Endodermal cell (in vitro differentiated cells): Measurements from ENCODE around the gene SMPD3. TPM values are rescaled to one million over a fixed set of nuclear protein-coding genes. Genes with fewer than 3 reads are reported as not detected.
A peak's percentile ranks its signal among the peaks of the same experiment; 100 is the strongest.

Experiments
- DNase-seq: peaks from one replicate; pipeline ENCODE4 v3.0.0-alpha.2; 2017
- H3K27ac ChIP-seq: 2 replicates; pipeline ENCODE4 v1.5.1; 2013; ENCODE audit warnings: mild to moderate bottlenecking, low read depth, low read length, moderate library complexity
- H3K27me3 ChIP-seq: 2 replicates; pipeline ENCODE4 v1.6.1; 2013; ENCODE audit warnings: mild to moderate bottlenecking, low read length, moderate library complexity; ENCODE audit not compliant: insufficient read depth, control insufficient read depth, poor library complexity, severe bottlenecking
- H3K36me3 ChIP-seq: 2 replicates; pipeline ENCODE4 v1.7.0; 2013; ENCODE audit warnings: mild to moderate bottlenecking, low read length, moderate library complexity; ENCODE audit not compliant: control insufficient read depth, insufficient read depth
- H3K4me1 ChIP-seq: one replicate; pipeline ENCODE4 v1.7.0; 2013; ENCODE audit warnings: low read length; ENCODE audit not compliant: control insufficient read depth, insufficient read depth
- H3K4me3 ChIP-seq: 2 replicates; pipeline ENCODE4 v1.5.1; 2013; ENCODE audit warnings: mild to moderate bottlenecking, low read length, moderate library complexity
- H3K9ac ChIP-seq: 2 replicates; pipeline ENCODE4 v1.6.1; 2013; ENCODE audit warnings: mild to moderate bottlenecking, low read length, moderate library complexity; ENCODE audit not compliant: poor library complexity, severe bottlenecking; ENCODE audit errors: extremely low read depth
- H3K9me3 ChIP-seq: 2 replicates; pipeline ENCODE4 v1.6.1; 2013; ENCODE audit warnings: mild to moderate bottlenecking, low read length, moderate library complexity; ENCODE audit not compliant: control insufficient read depth
- H3K27ac Mint-ChIP-seq: 2 replicates; pipeline ENCODE4 v1.8.0; 2020; ENCODE audit warnings: mixed read lengths
- H3K27me3 Mint-ChIP-seq: 2 replicates; pipeline ENCODE4 v1.8.0; 2021; ENCODE audit warnings: mild to moderate bottlenecking, mixed read lengths; ENCODE audit not compliant: insufficient read depth
- H3K36me3 Mint-ChIP-seq: 2 replicates; pipeline ENCODE4 v1.8.0; 2020; ENCODE audit warnings: low read depth, mixed read lengths
- H3K4me1 Mint-ChIP-seq: 2 replicates; pipeline ENCODE4 v1.8.0; 2020; ENCODE audit warnings: mixed read lengths
- H3K4me3 Mint-ChIP-seq: 2 replicates; pipeline ENCODE4 v1.8.0; 2020; ENCODE audit warnings: mild to moderate bottlenecking, moderate library complexity, mixed read lengths
- H3K9me3 Mint-ChIP-seq: 2 replicates; pipeline ENCODE4 v1.8.0; 2020; ENCODE audit warnings: mild to moderate bottlenecking, mixed read lengths
- CTCF ChIP-seq: fragments of 200-600 bp; sonication (generic); conservative IDR thresholded peaks from 2 replicates; pipeline ENCODE4 v1.5.0; 2021; ENCODE audit warnings: antibody characterized with exemption, mild to moderate bottlenecking
- WGBS, 2 experiments: methylation state at CpG; one replicate each; pipeline versions ENCODE4 v1.1.5 to v1.1.7; 2013; ENCODE audit warnings: missing lambda C conversion rate in 2 of 2, mixed read lengths in 1 of 2; ENCODE audit not compliant: insufficient coverage in 1 of 2, insufficient read length in 1 of 2; 5-methylcytosine and 5-hydroxymethylcytosine counted together
- total RNA-seq, 2 donors: library from RNA; stranded (reverse); fragmentation: NEBNext Ultra II Directional in 1 of 2; extraction: Animal tissue kit (Norgen Biotek cat#: 25700) in 1 of 2; gene quantifications; 2 replicates in 1 of 2; 3 replicates in 1 of 2; pipeline ENCODE4 v1.2.1, GENCODE V29; 2021

The SMPD3 gene
- total RNA-seq, 2 donors from 2014 or later = 0.07 TPM; not detected in 1

GRCh38 chr16:68375801-68376536 lies 72.3 kb downstream of the SMPD3 start:
- Histone ChIP-seq H3K27ac (no peak overlapping the region), H3K9ac (no peak overlapping the region), H3K36me3 (no peaks in the 10 kb centered on the region), H3K9me3 (no peaks in the 10 kb centered on the region), H3K4me1 (peaks cover 4% of the 10 kb centered on the region), H3K4me3 (no peak overlapping the region), H3K27me3 (no peaks in the 10 kb centered on the region)
- H3K9me3 Mint-ChIP-seq = no peaks in the 10 kb centered on the region
- no peak overlapping the region for H3K4me3 Mint-ChIP-seq
- DNase-seq = no peak
- H3K4me1 Mint-ChIP-seq = peaks cover 13% of the 10 kb centered on the region
- H3K27ac Mint-ChIP-seq = no peak overlapping the region
- TF ChIP-seq CTCF = no peak
- no peaks in the 10 kb centered on the region for H3K36me3 Mint-ChIP-seq
- WGBS, 2 experiments = 87 to 91% methylated on average over 6 to 11 of the region's 11 CpGs
- H3K27me3 Mint-ChIP-seq = no peaks in the 10 kb centered on the region

GRCh38 chr16:68374961-68375660 lies 73.2 kb downstream of the SMPD3 start:
- no peak overlapping the region for H3K27ac Mint-ChIP-seq
- no peaks in the 10 kb centered on the region for H3K27me3 Mint-ChIP-seq
- DNase-seq = peak; percentile 72
- no peak overlapping the region for H3K4me3 Mint-ChIP-seq
- Histone ChIP-seq H3K27ac (no peak overlapping the region), H3K9ac (no peak overlapping the region), H3K4me1 (peaks cover 4% of the 10 kb centered on the region), H3K9me3 (no peaks in the 10 kb centered on the region), H3K4me3 (no peak overlapping the region), H3K36me3 (no peaks in the 10 kb centered on the region), H3K27me3 (no peaks in the 10 kb centered on the region)
- 83 to 89% methylated on average over 3 to 9 of the region's 9 CpGs for WGBS, 2 experiments
- H3K4me1 Mint-ChIP-seq = peaks cover 13% of the 10 kb centered on the region
- H3K36me3 Mint-ChIP-seq = no peaks in the 10 kb centered on the region
- H3K9me3 Mint-ChIP-seq = no peaks in the 10 kb centered on the region
- peak; percentile 36 for TF ChIP-seq CTCF

DNA sequence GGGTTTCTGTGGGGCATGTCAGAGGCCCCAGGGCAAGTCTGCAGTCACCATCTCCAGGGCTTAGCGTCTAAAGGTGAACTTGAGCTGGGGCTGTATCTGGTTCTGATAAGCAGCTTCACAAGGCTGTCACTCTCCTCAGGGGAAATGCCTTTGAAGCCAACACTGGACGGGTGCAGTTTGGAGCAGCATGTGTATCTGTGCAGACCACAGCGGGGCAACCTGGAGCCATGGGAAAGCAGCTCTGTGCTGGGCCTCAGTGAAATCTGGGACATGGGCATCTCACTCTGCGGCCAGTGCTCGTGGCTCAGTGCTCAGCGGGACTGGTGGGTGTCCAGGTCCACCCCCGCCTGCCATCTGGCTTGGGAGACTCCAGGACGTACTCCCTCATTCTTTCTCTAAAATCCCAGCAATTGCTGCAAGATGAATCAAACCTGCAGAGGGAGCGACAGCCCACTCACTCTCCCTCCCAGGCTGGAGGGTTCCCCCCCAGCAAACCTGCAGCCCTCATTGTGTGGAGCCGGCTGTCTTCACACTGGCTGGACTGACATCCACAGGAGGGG lies 74.0 kb downstream of the SMPD3 start:
- Histone ChIP-seq H3K9ac (no peak overlapping the region), H3K4me3 (no peak overlapping the region), H3K4me1 (peaks cover 4% of the 10 kb centered on the region), H3K27ac (no peak overlapping the region), H3K36me3 (no peaks in the 10 kb centered on the region), H3K27me3 (no peaks in the 10 kb centered on the region), H3K9me3 (no peaks in the 10 kb centered on the region)
- WGBS, 2 experiments = 88 to 89% methylated on average over 5 to 10 of the region's 10 CpGs
- Mint-ChIP-seq H3K4me3 (no peak overlapping the region), H3K36me3 (no peaks in the 10 kb centered on the region), H3K27ac (no peak overlapping the region), H3K9me3 (no peaks in the 10 kb centered on the region), H3K4me1 (peaks cover 13% of the 10 kb centered on the region), H3K27me3 (no peaks in the 10 kb centered on the region)
- TF ChIP-seq CTCF = no peak
- DNase-seq = no peak
